DMS 273 (cell line): ENCODE results near the gene UCN2.

ENCODE experiments used
- DNase-seq: peaks from one replicate; lab custom pipeline; 2025; ENCODE audit not compliant: unreplicated experiment; lab: John Stamatoyannopoulos, UW

Gene UCN2

DNA sequence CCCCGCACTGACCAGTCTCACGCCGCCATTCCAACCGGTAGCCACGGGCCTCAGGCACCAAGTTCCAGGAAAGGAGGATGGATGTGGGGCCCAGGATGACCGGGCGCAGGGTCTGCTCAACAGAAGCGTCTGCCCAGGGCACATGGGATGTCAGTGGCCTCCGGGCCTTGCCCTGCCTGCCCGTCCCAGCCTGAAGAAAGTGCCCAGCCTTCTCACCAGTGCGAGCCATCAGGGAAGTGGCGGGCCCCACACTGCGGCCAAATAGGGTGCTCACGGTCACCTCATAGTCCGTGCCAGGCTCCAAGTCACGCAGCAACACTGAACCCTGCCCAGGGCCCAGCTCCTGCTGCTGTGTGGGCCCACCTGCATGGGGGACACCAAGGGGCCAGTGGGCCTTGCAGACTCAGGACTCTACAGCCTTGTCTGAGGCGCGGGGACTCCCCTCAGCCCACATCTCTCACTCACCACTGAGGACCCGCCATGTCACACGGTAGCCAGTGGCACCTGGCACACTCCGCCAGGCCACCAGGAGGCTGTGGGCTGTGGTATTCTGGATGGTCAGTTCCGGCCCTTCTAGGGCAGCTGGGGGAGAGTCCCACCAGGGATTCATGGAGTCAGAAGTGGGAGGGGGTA, 28.4 kb upstream of the UCN2 start:
- DNase-seq, result no peak

GRCh38 chr3:48591436-48591835, 27.9 kb upstream of the UCN2 start:
- DNase-seq, result no peak

DNA sequence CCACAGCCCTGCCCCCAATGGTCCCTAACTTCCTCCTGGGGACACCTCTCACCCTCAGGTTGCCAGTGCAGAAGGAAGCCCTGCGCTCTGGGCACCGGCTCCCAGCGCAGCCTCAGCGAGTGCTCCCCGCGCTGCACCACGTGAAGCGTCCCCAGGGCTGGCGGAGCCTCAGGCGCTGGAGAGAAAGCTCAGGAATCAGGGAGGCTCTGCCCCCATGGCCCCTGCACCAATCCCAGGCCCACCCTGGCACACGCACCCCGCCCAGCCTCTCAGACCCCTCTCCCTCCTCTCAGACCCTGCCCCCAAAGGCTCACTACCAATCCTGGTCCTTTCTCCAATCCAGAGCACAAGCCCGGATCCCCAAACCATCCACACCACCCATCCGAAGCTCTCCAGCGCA, 24.6 kb upstream of the UCN2 start:
- no peak for DNase-seq

DNA sequence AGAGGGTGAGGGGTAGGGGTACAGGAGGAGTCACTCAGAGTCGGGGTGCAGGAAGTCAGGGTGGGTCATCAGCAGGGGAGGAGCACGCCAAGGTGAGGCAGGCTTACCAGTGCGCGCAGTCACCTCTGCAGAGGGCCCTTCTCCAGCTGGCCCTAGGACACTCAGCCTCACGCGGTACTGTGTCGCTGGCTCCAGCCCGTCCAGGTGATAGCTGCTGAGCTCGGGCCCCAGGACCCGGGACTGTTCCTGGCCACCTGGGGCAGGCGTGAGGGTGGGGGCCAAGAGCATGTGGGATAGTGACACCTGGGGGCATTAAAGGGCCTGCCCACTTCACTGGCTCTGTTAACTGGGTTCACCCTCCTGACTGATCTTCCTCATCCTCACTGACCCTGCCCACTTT, 24.1 kb upstream of the UCN2 start:
- no peak for DNase-seq

DNA sequence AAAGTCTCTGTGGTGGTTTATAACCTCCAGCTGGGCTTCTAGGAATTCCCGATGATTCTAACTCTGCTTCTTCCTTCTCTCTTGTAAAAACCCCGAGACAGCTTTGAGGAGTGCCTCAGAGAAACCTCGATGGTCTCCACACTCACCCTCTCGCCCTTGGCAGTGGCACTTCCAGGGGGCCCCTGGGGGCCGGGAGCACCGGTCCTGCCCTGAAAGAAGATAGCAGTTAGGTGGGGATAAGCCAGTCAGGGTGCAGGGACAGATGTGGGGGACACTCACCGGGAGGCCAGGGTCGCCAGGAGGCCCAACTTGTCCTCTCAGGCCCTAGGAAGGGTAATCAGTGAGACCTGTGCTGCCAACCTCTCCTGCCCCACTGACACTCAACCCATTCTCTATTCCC, 21.8 kb upstream of the UCN2 start:
- no peak for DNase-seq

GRCh38 chr3:48584836-48585235, 21.3 kb upstream of the UCN2 start:
- no peak for DNase-seq

- no peak for DNase-seq
Measured at GRCh38 chr3:48581621-48582481, 18.3 kb upstream of the UCN2 start.

GRCh38 chr3:48576647-48577046, 13.1 kb upstream of the UCN2 start:
- no peak for DNase-seq

DNA sequence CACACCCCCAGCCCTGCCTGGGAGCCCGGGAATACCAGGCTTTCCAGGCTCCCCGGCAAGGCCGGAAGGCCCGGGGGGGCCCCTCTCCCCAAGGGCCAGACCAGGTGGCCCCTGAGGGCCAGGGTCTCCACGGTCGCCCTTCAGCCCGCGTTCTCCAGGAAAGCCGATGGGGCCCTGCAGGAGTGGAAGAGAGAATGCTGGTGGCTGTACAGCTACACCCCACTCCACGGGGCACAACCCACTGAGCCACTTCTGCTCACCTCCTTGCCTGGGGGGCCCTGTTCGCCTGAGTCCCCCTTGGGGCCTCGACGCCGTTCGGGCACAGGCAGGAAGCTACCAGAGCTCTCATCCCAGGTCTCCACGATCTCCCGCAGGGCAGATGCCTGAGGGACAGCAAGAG, 11.8 kb upstream of the UCN2 start:
- DNase-seq, result no peak

- DNase-seq, result no peak
Measured at GRCh38 chr3:48573973-48574585, 10.5 kb upstream of the UCN2 start.

DNA sequence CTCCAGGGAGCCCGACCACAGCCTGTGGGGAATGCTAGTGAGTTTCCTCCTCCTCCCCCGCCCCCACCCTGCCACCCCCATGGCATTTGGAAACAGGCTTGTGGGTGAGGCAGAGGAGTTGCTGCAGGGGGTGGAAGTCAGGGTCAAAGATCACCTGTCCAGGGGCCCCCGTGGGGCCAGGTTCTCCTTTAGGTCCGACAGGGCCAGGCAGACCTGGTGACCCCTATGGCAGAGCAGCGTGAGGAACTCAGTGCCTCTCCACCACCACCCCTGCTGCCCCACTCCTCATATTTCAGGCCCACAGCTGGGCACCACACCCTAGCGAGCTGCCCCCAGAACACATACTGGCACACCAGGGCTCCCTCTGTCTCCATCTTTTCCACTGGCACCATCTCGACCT, 8.9 kb upstream of the UCN2 start:
- no peak for DNase-seq

- no peak for DNase-seq
Measured at GRCh38 chr3:48571938-48572337, 8.4 kb upstream of the UCN2 start.

GRCh38 chr3:48569808-48570450, 6.3 kb upstream of the UCN2 start:
- DNase-seq, result no peak

- no peak for DNase-seq
Measured at GRCh38 chr3:48569400-48569799, 5.8 kb upstream of the UCN2 start.

DNA sequence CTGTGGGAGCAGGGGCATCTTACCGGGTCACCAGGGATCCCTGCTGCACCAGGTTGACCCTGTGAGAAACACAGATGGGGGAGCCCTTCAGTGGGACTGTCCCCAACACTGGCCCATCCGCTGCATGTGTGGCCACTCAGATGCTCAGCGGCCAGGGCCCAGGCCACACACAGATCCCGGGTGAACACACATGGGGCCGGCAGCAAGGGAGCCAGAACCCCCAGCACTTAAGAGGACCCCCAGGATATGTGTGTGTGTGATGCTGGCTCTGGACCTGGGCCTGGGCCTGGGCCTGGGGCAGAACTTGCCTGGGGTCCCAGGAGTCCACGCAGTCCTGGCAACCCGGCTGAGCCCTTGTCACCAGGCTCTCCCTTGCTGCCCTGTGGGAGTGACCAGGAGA, 4.9 kb upstream of the UCN2 start:
- no peak for DNase-seq

- no peak for DNase-seq
Measured at GRCh38 chr3:48567500-48567899, 3.9 kb upstream of the UCN2 start.

DNA sequence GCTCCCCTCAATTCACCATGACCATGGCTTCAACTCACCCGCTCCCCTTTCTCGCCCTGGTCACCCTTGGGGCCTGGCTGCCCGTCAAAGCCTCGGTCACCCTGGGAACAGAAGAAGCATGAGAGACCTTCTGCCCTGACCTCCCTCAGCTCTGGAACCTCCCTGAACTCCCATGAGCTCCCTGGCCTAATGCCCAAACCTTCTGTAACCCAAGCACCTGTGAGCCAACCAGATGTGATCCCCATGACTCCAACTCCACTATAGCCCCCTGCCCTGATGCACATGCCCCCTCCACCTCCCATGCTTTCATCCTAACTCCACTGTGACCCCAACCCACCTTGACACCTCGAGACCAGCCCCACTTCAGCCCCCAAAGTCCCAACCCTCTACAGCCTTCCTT, 3.5 kb upstream of the UCN2 start:
- peak; percentile 21 for DNase-seq

DNA sequence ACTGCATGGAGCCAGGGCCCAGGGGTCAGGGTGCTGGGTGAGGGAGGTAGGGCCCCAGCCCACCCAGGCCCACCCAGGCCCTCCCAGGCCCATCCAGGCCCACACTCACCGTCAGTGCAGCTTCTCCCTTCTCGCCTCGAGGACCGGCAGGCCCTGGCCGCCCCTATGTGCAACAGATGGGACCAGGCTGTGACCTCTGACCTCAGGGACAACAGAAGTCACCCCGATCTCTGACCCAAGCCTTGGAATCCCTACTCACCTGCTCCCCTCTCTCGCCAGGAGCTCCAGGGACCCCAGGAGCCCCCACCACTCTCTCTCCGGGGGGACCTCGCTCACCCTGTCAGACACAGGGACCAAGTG, 2.8 kb upstream of the UCN2 start:
- DNase-seq, result no peak

DNA sequence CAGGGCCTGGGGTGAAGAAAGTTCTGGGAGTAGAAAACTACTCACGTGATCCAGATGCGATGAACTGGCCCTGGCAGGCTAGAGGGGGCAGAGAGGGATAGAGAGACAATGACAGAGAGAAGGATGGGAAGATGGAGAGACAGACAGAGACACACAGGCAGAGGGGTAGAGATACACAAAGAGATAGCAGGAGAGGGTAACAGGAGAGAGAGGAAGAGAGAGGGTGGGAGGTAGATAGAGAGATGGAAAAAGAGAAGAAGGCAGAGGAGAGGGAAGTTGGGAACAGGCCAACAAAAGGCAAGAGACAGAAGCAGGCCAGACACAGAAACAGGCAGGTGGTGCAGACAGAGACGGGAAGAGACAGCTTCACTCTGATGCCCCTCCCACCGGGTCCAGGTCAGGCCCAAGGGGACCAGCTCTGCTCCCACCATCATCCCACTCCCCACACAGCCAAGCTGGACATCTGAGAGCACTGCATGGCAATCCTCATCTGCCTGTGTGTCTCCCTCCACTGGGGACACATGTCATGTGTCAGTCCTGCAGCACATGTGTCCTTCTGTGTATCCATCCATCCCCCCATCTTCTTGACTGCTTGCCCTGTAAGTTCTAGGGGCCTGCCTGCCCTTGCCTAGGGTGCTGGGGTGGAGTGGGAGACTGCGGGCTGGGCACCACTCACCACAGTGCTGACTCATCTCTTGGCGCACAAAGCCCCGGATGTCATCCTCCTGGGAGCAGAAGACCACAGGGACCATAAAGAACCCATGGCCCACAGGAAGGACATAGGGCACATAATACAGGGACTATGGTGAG, 2.2 kb upstream of the UCN2 start:
- DNase-seq, result peak; percentile 23

GRCh38 chr3:48565186-48565585, 1.6 kb upstream of the UCN2 start:
- no peak for DNase-seq

DNA sequence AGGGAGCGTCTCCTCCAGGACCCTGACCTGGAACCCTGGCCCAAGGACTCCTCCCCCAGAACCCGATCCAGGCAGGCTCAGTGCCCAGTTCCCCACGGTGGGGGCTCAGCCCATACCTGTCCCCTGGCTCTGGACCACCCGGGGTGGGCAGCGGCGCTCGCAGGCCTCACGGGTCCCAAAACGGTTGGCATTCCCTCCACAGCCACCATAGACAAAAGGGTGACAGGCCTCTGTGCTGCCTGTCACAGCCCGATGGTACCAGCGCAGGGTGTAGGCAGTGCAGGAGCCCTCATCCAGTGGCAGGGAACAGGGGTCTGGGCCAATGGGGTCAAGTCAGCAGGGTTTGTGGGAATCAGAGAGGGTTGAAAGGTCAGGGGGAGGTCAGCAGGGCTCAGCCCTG, 1.1 kb upstream of the UCN2 start:
- no peak for DNase-seq
